ENCODE measurements around the gene RANBP1. TPM values are rescaled to one million over a fixed set of nuclear protein-coding genes. Genes with fewer than 3 reads are reported as not detected.

Gene RANBP1
- total and polyA plus RNA-seq, 2 of the 8 experiments (the other 6 are each of a cell fraction or from before 2014, with no cell fraction given): 343 to 484 TPM

- Histone ChIP-seq H2BK120ac (replicated peaks; ENCODE audit: low read depth, low read length) (no peak overlapping the region), H3K14ac (ENCODE audit: insufficient read length) (no peak overlapping the region), H3K79me1 (ENCODE audit: low read depth, low read length) (peaks cover 5% of the 10 kb centered on the region), H3K79me2 (ENCODE audit: control insufficient read depth in 1 of 2, insufficient read depth in 2 of 2, low read length in 2 of 2) (peaks cover 0 to 22% of the 10 kb centered on the region in 2 experiments; a peak in 2 of 4 replicates), H3K23me2 (ENCODE audit: low read depth, low read length) (no peaks in the 10 kb centered on the region), H4K8ac (ENCODE audit: extremely low read depth, insufficient read depth, low read length) (no peak overlapping the region), H3K9ac (replicated peaks in 1 of 4; ENCODE audit: extremely low read depth in 1 of 4, low read depth in 3 of 4, low read length in 3 of 4) (no peak overlapping the region), H3K4me1 (replicated peaks in 1 of 4; ENCODE audit: control insufficient read depth in 3 of 4, insufficient read depth in 4 of 4, low read length in 3 of 4) (no peaks in the 10 kb centered on the region), H3K56ac (replicated peaks; ENCODE audit: insufficient read length, low read depth, low read length) (no peak overlapping the region), H3K27ac (ENCODE audit: low read depth, low read length) (no peak overlapping the region), H2BK20ac (ENCODE audit: low read length) (no peak overlapping the region), H3K18ac (ENCODE audit: extremely low read depth, low read length) (no peak overlapping the region), H3K27me3 (replicated peaks in 1 of 4; ENCODE audit: control insufficient read depth in 3 of 4, extremely low read depth in 1 of 4, insufficient read depth in 3 of 4, low read length in 3 of 4) (no peaks in the 10 kb centered on the region), H2BK15ac (ENCODE audit: low read length) (no peak overlapping the region), H2BK5ac (ENCODE audit: low read depth, low read length) (no peak overlapping the region), H2AK5ac (ENCODE audit: low read depth, low read length) (no peak overlapping the region), H3K4me2 (ENCODE audit: insufficient read depth in 1 of 2, low read depth in 2 of 2, low read length in 2 of 2) (no peak overlapping the region), H3K23ac (ENCODE audit: insufficient read length) (no peak overlapping the region), H3K9me3 (ENCODE audit: insufficient read depth in 2 of 2, low read depth in 1 of 2, low read length in 1 of 2) (no peaks in the 10 kb centered on the region; a peak in 1 of 4 replicates), H4K91ac (replicated peaks; ENCODE audit: insufficient read length, low read length) (no peak overlapping the region), H3K4ac (replicated peaks; ENCODE audit: insufficient read length, low read depth, low read length) (no peak overlapping the region), H3K36me3 (ENCODE audit: control insufficient read depth in 2 of 4, insufficient read depth in 4 of 4, low read length in 3 of 4) (peaks cover 54 to 98% (median 82%) of the 10 kb centered on the region in 4 experiments), H4K20me1 (replicated peaks in 1 of 2; ENCODE audit: control insufficient read depth in 1 of 2, insufficient read depth in 2 of 2, low read length in 2 of 2) (peaks cover 13 to 29% of the 10 kb centered on the region in 2 experiments), H2BK12ac (ENCODE audit: low read depth, low read length) (0 out of 2 replicates have a peak overlapping the region, but pooled peaks have one; percentile 17), H2AFZ (ENCODE audit: low read length) (no peak overlapping the region), H3K4me3 (ENCODE audit: extremely low read depth in 1 of 4, insufficient read depth in 2 of 4, low read depth in 3 of 4, low read length in 4 of 4) (no peak overlapping the region), H4K5ac (ENCODE audit: insufficient read length, low read depth, low read length) (no peak overlapping the region)
- TF ChIP-seq TBP (IDR thresholded peaks at IDR 0.05; ENCODE audit: low read depth, low read length): no peak
- TF ChIP-seq POLR2AphosphoS5 (IDR thresholded peaks at IDR 0.05; ENCODE audit: low read depth, low read length): peak; percentile 64
- ChIA-PET POLR2A (ENCODE audit: partially characterized antibody) (interaction anchor here (0.8 to 29.4 kb wide), 5 partner anchors 9 to 37 kb away, joined by 3 to 598 read pairs (median 4); partner anchors contain the start of genes RANBP1 and TRMT2A), CTCF (ENCODE audit: partially characterized antibody) (interaction anchor here (1.0 to 2.8 kb wide), 7 partner anchors 13 to 144 kb away, joined by 3 to 16 read pairs (median 6); partner anchors contain the start of gene RANBP1)
- 82% methylated on average over 13 of the region's 13 CpGs; no CpG with 5 or more reads in 1 of the 2 experiments for WGBS, 2 experiments (ENCODE audit: extremely low coverage in 1 of 2, insufficient coverage in 1 of 2, insufficient read length in 1 of 2, insufficient replicate concordance in 2 of 2, low coverage in 1 of 2, low lambda C conversion rate in 2 of 2, missing lambda C conversion rate in 1 of 2)
- DNase-seq (ENCODE audit: low read depth in 1 of 2, low spot score in 2 of 2) (no peak), FAIRE-seq (no peak)
These were observed 22.3 kb upstream of the RANBP1 start for GRCh38 chr22:20093418-20094196.

Measured in H1 (cell line).